Measurements from ENCODE around the gene SRSF4. TPM values are rescaled to one million over a fixed set of nuclear protein-coding genes. Genes with fewer than 3 reads are reported as not detected.

Gene SRSF4
- polyA plus RNA-seq, 1 experiment, result 45.6 TPM

DNA sequence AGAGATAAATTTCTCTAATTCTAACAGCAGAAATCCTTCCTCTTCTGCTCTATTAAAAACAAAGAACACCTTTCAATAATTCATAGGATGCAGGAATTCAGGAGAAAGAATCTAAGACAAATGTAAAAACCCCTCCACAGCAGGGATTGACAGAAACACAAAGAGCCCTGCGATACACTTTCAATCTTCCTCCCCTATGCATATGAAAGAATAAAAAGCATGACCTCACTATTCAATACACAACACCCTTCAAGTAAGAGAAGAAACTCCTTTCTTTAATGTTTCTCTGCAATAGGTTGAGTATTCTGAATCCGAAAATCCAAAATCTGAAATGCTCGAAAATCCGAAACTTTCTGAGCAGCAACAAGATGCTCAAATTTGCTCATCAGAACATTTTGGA lies 17.1 kb downstream of the SRSF4 start:
- Histone ChIP-seq H3K9me3 (ENCODE audit: control insufficient read depth, insufficient read depth, low read length) (no peaks in the 10 kb centered on the region), H3K27ac (ENCODE audit: low read depth, low read length) (no peak overlapping the region), H3K27me3 (ENCODE audit: control insufficient read depth, insufficient read depth, low read length) (no peaks in the 10 kb centered on the region), H3K4me3 (ENCODE audit: low read depth, low read length) (no peak overlapping the region)
- POLR2A ChIA-PET, result no interaction called here
- DNase-seq (ENCODE audit: low read depth, low spot score), result no peak
- TF ChIP-seq CTCF (IDR thresholded peaks at IDR 0.05; ENCODE audit: low read depth, low read length), result no peak
- CTCF ChIA-PET, result interaction anchor here (1.0 to 1.3 kb wide), 2 partner anchors 40 to 283 kb away, joined by 3 to 4 read pairs; no protein-coding TSS in a partner anchor

- Histone ChIP-seq H3K27me3 (ENCODE audit: control insufficient read depth, insufficient read depth, low read length) (no peaks in the 10 kb centered on the region), H3K9me3 (ENCODE audit: control insufficient read depth, insufficient read depth, low read length) (no peaks in the 10 kb centered on the region), H3K4me3 (ENCODE audit: low read depth, low read length) (no peak overlapping the region), H3K27ac (ENCODE audit: low read depth, low read length) (no peak overlapping the region)
- TF ChIP-seq CTCF (IDR thresholded peaks at IDR 0.05; ENCODE audit: low read depth, low read length), result no peak
- no peak for DNase-seq (ENCODE audit: low read depth, low spot score)
- ChIA-PET POLR2A (no interaction called here), CTCF (interaction anchor here (1.7 kb wide), 1 partner anchor 19 kb away, joined by 6 read pairs; the partner anchor contains the start of gene SRSF4)
These were observed 19.1 kb downstream of the SRSF4 start for GRCh38 chr1:29162476-29163138.

GRCh38 chr1:29162025-29162424 lies 19.7 kb downstream of the SRSF4 start:
- no peak for TF ChIP-seq CTCF (IDR thresholded peaks at IDR 0.05; ENCODE audit: low read depth, low read length)
- no peak for DNase-seq (ENCODE audit: low read depth, low spot score)
- ChIA-PET POLR2A (no interaction called here), CTCF (interaction anchor here (1.7 kb wide), 1 partner anchor 20 kb away, joined by 6 read pairs; the partner anchor contains the start of gene SRSF4)
- Histone ChIP-seq H3K27ac (ENCODE audit: low read depth, low read length) (no peak overlapping the region), H3K4me3 (ENCODE audit: low read depth, low read length) (no peak overlapping the region), H3K9me3 (ENCODE audit: control insufficient read depth, insufficient read depth, low read length) (no peaks in the 10 kb centered on the region), H3K27me3 (ENCODE audit: control insufficient read depth, insufficient read depth, low read length) (no peaks in the 10 kb centered on the region)

GRCh38 chr1:29159773-29160172 lies 21.9 kb downstream of the SRSF4 start:
- no peak overlapping the region for H3K27ac ChIP-seq (ENCODE audit: low read depth, low read length)
- TF ChIP-seq CTCF (IDR thresholded peaks at IDR 0.05; ENCODE audit: low read depth, low read length), result no peak
- H3K9me3 ChIP-seq (ENCODE audit: control insufficient read depth, insufficient read depth, low read length), result no peaks in the 10 kb centered on the region
- no peak for DNase-seq (ENCODE audit: low read depth, low spot score)
- POLR2A ChIA-PET, result no interaction called here
- H3K27me3 ChIP-seq (ENCODE audit: control insufficient read depth, insufficient read depth, low read length), result no peaks in the 10 kb centered on the region
- H3K4me3 ChIP-seq (ENCODE audit: low read depth, low read length), result no peak overlapping the region
- CTCF ChIA-PET, result interaction anchor here (0.6 to 1.3 kb wide), 3 partner anchors 35 to 43 kb away, joined by 4 to 7 read pairs (median 4); no protein-coding TSS in a partner anchor

GRCh38 chr1:29157269-29157601 lies 24.5 kb downstream of the SRSF4 start:
- ChIA-PET POLR2A (no interaction called here), CTCF (interaction anchor here (1.5 kb wide), 1 partner anchor 45 kb away, joined by 5 read pairs; no protein-coding TSS in a partner anchor)
- H3K27me3 ChIP-seq (ENCODE audit: control insufficient read depth, insufficient read depth, low read length), result no peaks in the 10 kb centered on the region
- H3K27ac ChIP-seq (ENCODE audit: low read depth, low read length), result no peak overlapping the region
- no peak for DNase-seq (ENCODE audit: low read depth, low spot score)
- no peaks in the 10 kb centered on the region for H3K9me3 ChIP-seq (ENCODE audit: control insufficient read depth, insufficient read depth, low read length)
- no peak for TF ChIP-seq CTCF (IDR thresholded peaks at IDR 0.05; ENCODE audit: low read depth, low read length)
- no peak overlapping the region for H3K4me3 ChIP-seq (ENCODE audit: low read depth, low read length)
